GM19025 (cell line): ENCODE results near the gene PDGFD.
A peak's percentile ranks its signal among the peaks of the same experiment; 100 is the strongest.

ENCODE experiments used
- ATAC-seq: cut with Tn5 transposase; IDR thresholded peaks from one replicate; pipeline ENCODE4 v1.9.1; 2021; ENCODE audit warnings: mild to moderate bottlenecking, low read depth, moderate library complexity; ENCODE audit not compliant: unreplicated experiment

Gene PDGFD

DNA sequence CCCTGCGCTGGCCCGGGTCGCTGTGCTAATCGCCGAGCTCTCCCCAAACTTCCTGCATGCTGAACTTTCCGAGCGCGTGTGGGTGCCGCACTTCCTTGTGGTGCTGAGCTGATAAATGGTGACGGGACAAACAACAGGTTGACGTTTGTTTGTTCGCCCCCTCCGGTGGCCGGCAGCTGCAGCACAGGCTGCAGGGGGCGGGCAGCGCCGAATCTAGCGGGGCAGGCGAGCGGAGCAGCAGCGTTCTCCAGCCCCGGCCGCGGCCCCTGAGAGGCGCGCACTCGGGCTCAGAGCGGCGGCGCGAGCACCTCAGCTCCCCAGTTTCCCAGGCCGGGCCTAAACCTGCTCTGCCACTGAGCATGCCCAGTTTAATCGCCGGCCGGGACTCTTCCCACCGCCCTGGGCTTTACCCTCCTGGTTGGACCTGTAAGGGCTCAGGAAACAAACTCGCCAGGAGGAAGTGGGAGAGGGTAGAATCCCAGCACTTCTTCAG, at the start of gene PDGFD:
TSS of gene PDGFD (minus strand) at position 120 of the 493 bp plus-strand sequence.
- ATAC-seq = peak; percentile 91

DNA sequence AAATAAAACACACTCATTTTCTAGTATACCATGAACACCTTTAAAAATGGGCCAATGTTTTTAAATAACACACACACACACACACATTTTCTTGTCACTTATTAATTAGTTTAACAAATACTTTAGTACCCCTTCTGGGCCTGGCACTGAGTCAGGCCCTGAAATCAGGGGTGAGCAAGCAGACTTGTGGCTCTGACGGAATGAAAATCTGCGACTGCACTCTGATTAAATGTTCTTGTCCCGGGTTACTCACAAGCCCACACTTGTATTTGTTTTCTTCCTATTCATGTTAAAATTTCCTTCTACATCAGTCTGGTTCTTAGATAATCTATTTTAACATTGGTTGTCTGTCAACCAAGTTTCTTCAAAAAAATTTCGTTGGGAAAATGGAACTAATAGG, 43.0 kb upstream of the PDGFD start:
- ATAC-seq = no peak

DNA sequence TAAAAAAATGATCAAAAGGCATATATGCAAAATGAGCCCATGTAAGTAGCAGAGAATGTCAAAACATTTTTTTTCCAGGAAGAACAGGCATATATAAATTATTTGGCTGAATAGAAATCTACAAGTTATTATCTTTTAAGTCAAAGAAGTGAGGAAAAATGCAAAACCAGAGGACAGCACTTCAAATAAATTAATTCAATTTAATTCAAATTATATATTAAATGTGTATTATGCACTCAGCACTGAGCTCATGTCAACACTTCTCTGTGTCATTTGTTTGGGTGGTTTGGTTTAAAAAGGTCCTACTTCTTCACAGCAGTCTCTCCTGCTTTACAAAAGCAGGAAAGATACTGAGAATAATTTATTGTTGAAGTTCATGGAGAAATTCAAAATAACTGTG, 41.9 kb upstream of the PDGFD start:
- ATAC-seq = no peak

GRCh38 chr11:104200688-104201087, 36.7 kb upstream of the PDGFD start:
- ATAC-seq = no peak

GRCh38 chr11:104199053-104199452, 35.1 kb upstream of the PDGFD start:
- ATAC-seq = no peak

- ATAC-seq = no peak
Measured at GRCh38 chr11:104198576-104198975, 34.6 kb upstream of the PDGFD start.

GRCh38 chr11:104191124-104191523, 27.2 kb upstream of the PDGFD start:
- no peak for ATAC-seq

DNA sequence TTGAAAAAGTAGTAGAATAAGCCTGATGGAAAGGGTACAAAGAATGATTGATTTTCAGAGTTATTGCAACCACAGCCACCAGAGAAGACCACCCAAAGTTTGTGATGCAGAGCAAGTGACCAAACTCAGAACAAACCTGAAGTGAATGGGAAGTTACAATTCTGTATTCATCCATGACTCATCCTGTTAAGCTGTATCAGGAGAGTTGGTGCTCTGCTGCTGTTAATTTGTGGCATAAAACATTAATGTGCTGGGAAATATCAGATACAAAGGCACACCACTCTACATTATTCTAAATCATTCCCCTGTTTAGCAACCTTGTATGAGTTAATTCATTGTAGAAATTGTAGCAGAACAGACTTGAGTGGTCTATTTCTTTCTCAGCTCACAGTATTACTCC, 19.6 kb upstream of the PDGFD start:
- no peak for ATAC-seq

- ATAC-seq = no peak
Measured at GRCh38 chr11:104175769-104176168, 11.8 kb upstream of the PDGFD start.

GRCh38 chr11:104169091-104169490, 5.1 kb upstream of the PDGFD start:
- no peak for ATAC-seq

- no peak for ATAC-seq
Measured at GRCh38 chr11:104165014-104165413, 1.1 kb upstream of the PDGFD start.

DNA sequence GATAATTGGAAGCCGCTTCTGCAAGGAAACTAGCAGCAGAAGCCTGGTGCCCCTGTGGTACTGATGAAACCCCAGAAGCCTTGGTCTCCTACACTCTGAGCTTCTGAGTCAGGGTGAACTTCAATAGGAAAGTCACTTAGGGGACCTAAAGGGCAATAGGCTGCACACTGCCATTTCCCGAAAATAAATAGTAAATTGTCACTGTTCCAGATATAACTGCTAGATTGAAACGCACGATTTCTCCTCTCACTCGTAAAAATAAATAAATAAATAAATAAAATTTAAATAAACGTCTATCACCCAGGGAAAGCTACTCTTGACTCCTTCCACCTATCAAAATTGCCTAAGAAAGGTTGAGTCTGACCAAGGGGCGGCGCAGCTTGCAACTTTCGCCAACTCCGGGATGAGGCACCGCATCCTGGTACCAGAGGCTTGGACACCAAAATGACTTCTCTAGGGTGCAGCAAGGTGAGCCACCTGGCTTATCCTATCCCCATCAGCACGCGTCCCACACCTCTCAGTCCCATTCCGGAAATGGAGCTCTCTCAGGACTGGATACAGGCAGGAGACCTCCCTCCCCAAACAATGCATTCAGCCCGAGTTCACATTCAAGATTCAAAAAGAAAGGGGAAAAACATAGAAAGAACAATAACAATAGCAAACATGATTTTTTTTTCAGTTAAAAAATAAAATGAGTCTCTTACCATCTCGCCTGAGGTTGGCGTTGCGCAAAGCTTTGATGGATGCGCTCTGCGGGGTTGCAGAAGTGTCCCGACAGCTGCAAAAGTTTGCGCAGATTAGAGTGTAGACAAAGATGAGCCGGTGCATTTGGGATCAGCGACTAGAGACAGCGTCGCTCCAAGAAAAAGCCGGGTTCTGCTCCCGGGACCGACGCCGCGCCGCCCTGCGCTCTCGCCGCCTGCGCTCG, 583 bp downstream of the PDGFD start:
- ATAC-seq = peak; percentile 22

GRCh38 chr11:104161751-104162450, 2.0 kb downstream of the PDGFD start:
- ATAC-seq = no peak

DNA sequence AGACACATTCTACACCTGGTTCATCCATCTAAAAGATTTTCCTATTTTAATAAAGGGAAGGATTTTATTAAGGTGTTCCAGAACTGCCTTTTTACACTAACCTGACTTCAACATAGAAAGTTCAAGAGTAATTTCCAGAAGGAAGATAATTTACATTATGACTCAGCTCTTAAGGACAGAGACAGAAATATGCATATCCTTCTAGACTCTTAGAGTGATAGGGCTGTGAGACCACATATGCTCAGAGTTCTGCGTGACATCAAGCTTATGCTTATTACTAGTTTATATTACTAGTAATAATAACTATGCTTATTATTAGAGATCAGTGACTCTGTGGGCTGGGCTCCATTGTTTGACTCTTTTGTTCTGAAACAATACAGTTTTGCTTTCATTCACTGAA, 4.6 kb downstream of the PDGFD start:
- ATAC-seq = no peak

DNA sequence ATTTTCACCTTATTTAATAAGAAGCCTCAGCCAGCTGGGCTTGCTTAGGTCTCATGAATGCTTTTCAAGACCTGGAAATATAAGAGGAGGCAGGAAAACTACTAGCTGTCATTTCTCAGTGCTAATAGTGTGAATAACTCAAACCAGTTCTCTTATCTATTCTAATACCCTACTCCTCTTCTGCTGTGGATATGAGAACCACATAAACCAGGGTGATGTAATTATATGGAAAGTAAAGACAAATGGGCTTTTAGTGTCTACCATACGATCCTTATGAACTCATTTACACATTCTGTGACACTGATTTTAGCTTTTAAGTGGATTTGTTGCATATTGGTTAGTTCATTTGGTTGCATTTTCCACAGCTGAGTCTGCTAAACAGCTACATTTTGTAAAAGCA, 8.6 kb downstream of the PDGFD start:
- ATAC-seq = no peak

DNA sequence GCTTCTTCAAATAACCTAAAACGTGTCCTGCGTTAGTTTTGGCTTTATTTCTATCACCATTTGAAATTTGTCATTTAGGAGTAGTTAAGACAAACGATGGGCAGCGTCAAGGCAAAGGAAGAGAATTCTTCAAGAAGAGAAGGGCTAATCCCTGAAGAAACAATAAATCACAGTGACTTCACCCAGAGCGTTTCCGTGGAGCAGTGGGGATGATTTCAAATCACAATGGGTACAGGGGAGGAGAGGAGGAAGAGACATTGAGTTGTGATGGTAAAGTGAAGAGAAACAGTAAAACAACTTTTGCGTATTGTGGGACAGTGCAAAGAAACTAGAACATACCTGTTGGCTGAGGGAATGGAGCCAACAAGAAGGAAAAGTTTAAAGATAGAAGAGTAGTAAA, 9.7 kb downstream of the PDGFD start:
- ATAC-seq = no peak

DNA sequence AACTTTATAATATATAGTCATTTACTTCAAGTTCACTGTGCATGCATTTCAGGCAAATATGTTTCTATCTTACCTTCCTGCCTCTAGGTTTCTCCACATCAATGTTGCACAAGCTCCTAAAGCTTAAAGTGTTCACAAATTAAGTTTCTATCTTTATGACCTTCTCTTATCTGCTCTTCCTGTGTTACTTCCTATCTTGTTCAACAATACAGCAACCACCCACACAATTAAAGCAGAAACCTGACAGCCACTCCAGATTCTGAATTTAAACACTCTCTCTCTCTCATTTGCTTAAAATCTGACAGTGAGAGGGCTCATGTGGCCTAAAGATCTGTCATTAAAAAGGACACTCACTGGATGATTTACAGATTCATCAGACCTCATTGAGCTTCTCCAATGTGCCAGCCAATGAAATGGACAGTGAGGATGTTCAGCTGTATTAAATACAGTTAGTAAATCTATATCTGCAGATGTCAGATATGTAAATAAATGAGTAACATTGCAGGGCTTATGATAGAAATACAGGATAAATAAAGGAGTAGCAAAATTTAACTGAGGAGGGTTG, 10.9 kb downstream of the PDGFD start:
- no peak for ATAC-seq

GRCh38 chr11:104151404-104152204, 12.3 kb downstream of the PDGFD start:
- ATAC-seq = no peak

DNA sequence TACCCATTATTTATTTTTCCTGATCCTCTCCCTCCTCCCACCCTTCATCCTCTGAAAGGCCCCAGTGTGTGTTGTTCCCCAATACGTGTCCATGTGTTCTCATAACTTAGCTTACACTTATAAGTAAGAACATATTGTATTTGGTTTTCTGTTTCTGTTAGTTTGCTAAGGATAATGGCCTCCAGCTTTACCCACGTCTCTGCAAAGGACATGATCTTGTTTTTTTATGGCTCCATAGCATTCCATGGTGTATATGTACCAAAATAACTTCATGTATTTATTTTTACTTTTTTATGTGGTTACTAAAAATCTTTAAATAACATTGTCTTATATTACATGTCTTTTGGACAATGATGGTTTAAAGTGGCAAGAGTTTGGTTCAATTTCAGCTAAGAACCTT, 15.2 kb downstream of the PDGFD start:
- ATAC-seq = no peak

DNA sequence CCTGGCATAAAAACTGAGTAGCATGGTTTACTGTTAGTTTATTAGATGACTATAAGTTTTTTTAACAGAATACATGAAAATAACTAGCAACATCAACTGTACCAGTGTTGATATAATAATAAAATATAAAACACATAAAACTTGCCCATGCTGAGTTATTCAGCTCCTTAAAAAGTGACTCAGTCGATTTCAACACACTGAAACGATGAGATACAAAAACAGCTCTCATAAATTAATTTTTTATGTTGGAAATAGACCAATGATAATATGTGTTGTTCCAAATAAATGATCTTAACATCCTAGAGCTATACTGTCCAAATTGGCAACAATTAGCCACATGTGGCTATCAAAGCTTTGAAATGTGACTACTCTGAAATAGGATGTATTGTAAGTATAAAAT, 15.9 kb downstream of the PDGFD start:
- no peak for ATAC-seq
